ENCODE results near the gene EML2.

DNA sequence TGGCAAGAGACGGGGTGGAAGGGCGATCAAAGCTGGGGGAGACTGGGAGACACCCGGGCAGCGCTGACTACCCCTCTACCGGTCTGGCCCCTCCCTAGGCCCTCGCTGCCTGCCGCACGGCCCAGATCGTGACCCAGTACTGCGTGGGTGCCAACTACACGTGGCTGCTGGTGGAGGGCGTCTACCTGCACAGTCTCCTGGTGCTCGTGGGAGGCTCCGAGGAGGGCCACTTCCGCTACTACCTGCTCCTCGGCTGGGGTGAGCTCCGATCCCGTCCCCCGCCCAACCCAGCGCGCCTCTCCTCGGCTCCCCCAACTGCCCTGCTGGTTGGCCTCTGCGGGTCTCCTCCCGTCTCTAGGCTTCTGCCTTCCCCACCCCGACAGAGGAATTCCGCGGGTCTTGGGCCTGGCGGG, 37.7 kb upstream of the EML2 start:
- no peak for TF ChIP-seq SP1 (IDR thresholded peaks at IDR 0.05; ENCODE audit: low read depth, low read length)
- no peak for TF ChIP-seq EP300 (IDR thresholded peaks at IDR 0.05; ENCODE audit: borderline replicate concordance in 1 of 2, control insufficient read depth in 1 of 2, low read depth in 2 of 2, low read length in 2 of 2)
- TF ChIP-seq JUNB (IDR thresholded peaks at IDR 0.05): no peak
- no peak for TF ChIP-seq MAX (IDR thresholded peaks at IDR 0.05; ENCODE audit: low read depth, low read length)
- TF ChIP-seq YY1 (IDR thresholded peaks at IDR 0.05; ENCODE audit: low read depth, low read length): no peak
- no peak for TF ChIP-seq NFIC (IDR thresholded peaks at IDR 0.05; ENCODE audit: low read depth, low read length)
- TF ChIP-seq, protein P1, sequence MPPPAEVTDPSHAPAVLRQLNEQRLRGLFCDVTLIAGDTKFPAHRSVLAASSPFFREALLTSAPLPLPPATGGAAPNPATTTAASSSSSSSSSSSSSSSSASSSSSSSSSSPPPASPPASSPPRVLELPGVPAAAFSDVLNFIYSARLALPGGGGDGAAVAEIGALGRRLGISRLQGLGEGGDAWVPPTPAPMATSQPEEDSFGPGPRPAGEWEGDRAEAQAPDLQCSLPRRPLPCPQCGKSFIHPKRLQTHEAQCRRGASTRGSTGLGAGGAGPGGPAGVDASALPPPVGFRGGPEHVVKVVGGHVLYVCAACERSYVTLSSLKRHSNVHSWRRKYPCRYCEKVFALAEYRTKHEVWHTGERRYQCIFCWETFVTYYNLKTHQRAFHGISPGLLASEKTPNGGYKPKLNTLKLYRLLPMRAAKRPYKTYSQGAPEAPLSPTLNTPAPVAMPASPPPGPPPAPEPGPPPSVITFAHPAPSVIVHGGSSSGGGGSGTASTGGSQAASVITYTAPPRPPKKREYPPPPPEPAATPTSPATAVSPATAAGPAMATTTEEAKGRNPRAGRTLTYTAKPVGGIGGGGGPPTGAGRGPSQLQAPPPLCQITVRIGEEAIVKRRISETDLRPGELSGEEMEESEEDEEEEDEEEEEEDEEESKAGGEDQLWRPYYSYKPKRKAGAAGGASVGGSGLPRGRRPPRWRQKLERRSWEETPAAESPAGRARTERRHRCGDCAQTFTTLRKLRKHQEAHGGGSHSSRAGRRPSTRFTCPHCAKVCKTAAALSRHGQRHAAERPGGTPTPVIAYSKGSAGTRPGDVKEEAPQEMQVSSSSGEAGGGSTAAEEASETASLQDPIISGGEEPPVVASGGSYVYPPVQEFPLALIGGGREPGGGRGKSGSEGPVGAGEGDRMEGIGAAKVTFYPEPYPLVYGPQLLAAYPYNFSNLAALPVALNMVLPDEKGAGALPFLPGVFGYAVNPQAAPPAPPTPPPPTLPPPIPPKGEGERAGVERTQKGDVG (CRISPR knock-in tag; IDR thresholded peaks at IDR 0.05): no peak
- TF ChIP-seq TARDBP (IDR thresholded peaks at IDR 0.05; ENCODE audit: borderline replicate concordance): no peak
- TF ChIP-seq CEBPZ (IDR thresholded peaks at IDR 0.05; ENCODE audit: low read depth, low read length): no peak
- no peak for TF ChIP-seq GABPA (IDR thresholded peaks at IDR 0.05; ENCODE audit: low read depth)
- TF ChIP-seq NFYB (IDR thresholded peaks at IDR 0.05; ENCODE audit: insufficient read depth, low read depth, low read length): no peak

All from GM12878 (cell line).